Measurements from ENCODE around the gene F12.

GRCh38 chr5:177428574-177429217 lies 19.3 kb upstream of the F12 start:
- TF ChIP-seq CTCF (IDR thresholded peaks at IDR 0.05; ENCODE audit: low read depth, low read length) (no peak), POLR2A (IDR thresholded peaks at IDR 0.05; ENCODE audit: extremely low read depth, insufficient read length) (no peak), MAX (IDR thresholded peaks at IDR 0.05; ENCODE audit: low read depth, low read length) (no peak), MYC (IDR thresholded peaks at IDR 0.05; ENCODE audit: low read depth, low read length) (no peak)

Measured in NB4 (cell line).